ENCODE data around the gene CLEC10A.
A peak's percentile ranks its signal among the peaks of the same experiment; 100 is the strongest.

The CLEC10A gene

GRCh38 chr17:7035591-7036368, 44.3 kb downstream of the CLEC10A start, which contains the start of gene SLC16A13:
Gene SLC16A13 (plus strand): TSS chr17:7036015. CDS start chr17:7036383, 368 bp downstream.
- peak; percentile 82 for DNase-seq

- no peak for DNase-seq
These were observed 45.0 kb downstream of the CLEC10A start for GRCh38 chr17:7034955-7035590.

- no peak for DNase-seq
These were observed 50.4 kb downstream of the CLEC10A start for GRCh38 chr17:7029659-7030058.

- DNase-seq: no peak
These were observed 51.0 kb downstream of the CLEC10A start for GRCh38 chr17:7029096-7029495.

GRCh38 chr17:7027335-7027734, 52.7 kb downstream of the CLEC10A start:
- DNase-seq: no peak

GRCh38 chr17:7026471-7027115, 53.5 kb downstream of the CLEC10A start:
- DNase-seq: no peak

GRCh38 chr17:7025245-7025644, 54.8 kb downstream of the CLEC10A start:
- no peak for DNase-seq

All from NCI-H2227 treated with DMSO at 0.1 percent for 48 hours (cell line).